Gastrocnemius medialis (tissue), 4 donors: ENCODE data around the gene PER3.

ENCODE experiments used
- POLR2A ChIP-seq, 2 donors: fragments of 450-650 bp; IDR thresholded peaks; one replicate each; pipeline ENCODE4 v1.6.1; 2017; ENCODE audit warnings: antibody characterized with exemption in 2 of 2, mild to moderate bottlenecking in 2 of 2, moderate library complexity in 2 of 2
- TF ChIP-seq, protein P1 (sequence below), 5 experiments: fragments of 450-650 bp in 3 of 5; fragments of 200-600 bp in 2 of 5; sonication (generic) in 2 of 5; IDR thresholded peaks in 4 of 5; conservative IDR thresholded peaks in 1 of 5; 1 replicate in 4 of 5; 2 replicates in 1 of 5; pipeline ENCODE4 v1.5.1; 2016 to 2019; ENCODE audit warnings: antibody characterized with exemption in 5 of 5, mild to moderate bottlenecking in 3 of 5, moderate library complexity in 3 of 5

DNA sequence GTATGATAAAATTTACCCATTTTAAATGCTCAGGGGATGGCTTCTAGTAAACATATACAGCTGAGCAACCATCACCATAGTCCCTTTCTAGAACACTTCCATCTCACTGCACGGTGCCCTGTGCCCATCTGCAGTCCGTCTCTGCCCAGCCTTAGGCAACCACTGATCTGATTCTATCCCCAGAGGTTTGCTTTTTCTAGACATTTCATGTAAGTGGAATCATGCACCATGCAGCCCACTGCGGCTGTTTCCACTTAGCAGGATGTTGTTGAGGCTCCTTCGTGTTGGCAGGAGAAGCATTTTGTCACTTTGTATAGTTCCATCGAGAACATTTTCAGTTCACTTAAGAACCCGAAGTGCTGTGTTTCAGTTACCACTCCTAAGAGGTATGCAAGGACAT lies 40.7 kb upstream of the PER3 start:
- no peak for TF ChIP-seq POLR2A (IDR thresholded peaks at IDR 0.05)
- TF ChIP-seq, protein P1, sequence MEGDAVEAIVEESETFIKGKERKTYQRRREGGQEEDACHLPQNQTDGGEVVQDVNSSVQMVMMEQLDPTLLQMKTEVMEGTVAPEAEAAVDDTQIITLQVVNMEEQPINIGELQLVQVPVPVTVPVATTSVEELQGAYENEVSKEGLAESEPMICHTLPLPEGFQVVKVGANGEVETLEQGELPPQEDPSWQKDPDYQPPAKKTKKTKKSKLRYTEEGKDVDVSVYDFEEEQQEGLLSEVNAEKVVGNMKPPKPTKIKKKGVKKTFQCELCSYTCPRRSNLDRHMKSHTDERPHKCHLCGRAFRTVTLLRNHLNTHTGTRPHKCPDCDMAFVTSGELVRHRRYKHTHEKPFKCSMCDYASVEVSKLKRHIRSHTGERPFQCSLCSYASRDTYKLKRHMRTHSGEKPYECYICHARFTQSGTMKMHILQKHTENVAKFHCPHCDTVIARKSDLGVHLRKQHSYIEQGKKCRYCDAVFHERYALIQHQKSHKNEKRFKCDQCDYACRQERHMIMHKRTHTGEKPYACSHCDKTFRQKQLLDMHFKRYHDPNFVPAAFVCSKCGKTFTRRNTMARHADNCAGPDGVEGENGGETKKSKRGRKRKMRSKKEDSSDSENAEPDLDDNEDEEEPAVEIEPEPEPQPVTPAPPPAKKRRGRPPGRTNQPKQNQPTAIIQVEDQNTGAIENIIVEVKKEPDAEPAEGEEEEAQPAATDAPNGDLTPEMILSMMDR (IDR thresholded peaks at IDR 0.05 in 4 of 5, conservative IDR thresholded peaks at IDR 0.05 in 1 of 5), result no peak
